Gastrocnemius medialis (tissue), 4 donors: ENCODE data around the gene MRPL23. TPM values are rescaled to one million over a fixed set of nuclear protein-coding genes. Genes with fewer than 3 reads are reported as not detected.
"Not testable (repeated sequence)": the region's sequence is repeated elsewhere in the genome, so short reads cannot be mapped to it uniquely, and the experiment has no call there.

ENCODE experiments used
- ATAC-seq, 2 donors: fragments of 150-250 bp; one replicate each; pipeline ENCODE4 v1.9.1; 2016
- DNase-seq, 2 donors: peaks; one replicate each; pipeline ENCODE4 v3.0.0-alpha.2; 2019
- H3K27ac ChIP-seq, 4 donors: fragments of 200-600 bp; sonication (generic); 1 replicate in 1 of 4; 2 replicates in 3 of 4; pipeline ENCODE4 v1.5.1; 2016 to 2018; ENCODE audit warnings: mild to moderate bottlenecking in 2 of 4, moderate library complexity in 1 of 4
- H3K27me3 ChIP-seq, 3 donors: fragments of 200-600 bp; sonication (generic) in 2 of 3; 1 replicate in 1 of 3; 2 replicates in 2 of 3; pipeline versions ENCODE4 v1.5.1 to v1.6.0; 2016 to 2019; ENCODE audit warnings: mild to moderate bottlenecking in 1 of 3, moderate library complexity in 1 of 3
- H3K36me3 ChIP-seq, 2 donors: fragments of 200-600 bp; sonication (generic) in 1 of 2; one replicate each; pipeline ENCODE4 v1.5.1; 2017 to 2018
- H3K4me1 ChIP-seq, 2 donors: fragments of 200-600 bp; sonication (generic) in 1 of 2; one replicate each; pipeline ENCODE4 v1.5.1; 2016 to 2017; ENCODE audit warnings: mild to moderate bottlenecking in 2 of 2
- H3K4me3 ChIP-seq, 4 donors: fragments of 200-600 bp; sonication (generic) in 3 of 4; 1 replicate in 1 of 4; 2 replicates in 3 of 4; pipeline ENCODE4 v1.5.1; 2016 to 2019; ENCODE audit warnings: mild to moderate bottlenecking in 2 of 4
- H3K9me3 ChIP-seq, 3 donors: fragments of 200-600 bp; sonication (generic) in 2 of 3; 1 replicate in 1 of 3; 2 replicates in 2 of 3; pipeline ENCODE4 v1.5.1; 2016 to 2019
- POLR2A ChIP-seq, 2 donors: fragments of 450-650 bp; IDR thresholded peaks; one replicate each; pipeline ENCODE4 v1.6.1; 2017; ENCODE audit warnings: antibody characterized with exemption in 2 of 2, mild to moderate bottlenecking in 2 of 2, moderate library complexity in 2 of 2
- in situ Hi-C, 4 donors: fragments of 200-750 bp; cut with MboI; loops; one replicate each; pipeline versions ENCODE4 v1.15.0 to v1.8.0; 2017; ENCODE audit warnings: low sequenced_read_pairs in 4 of 4
- intact Hi-C: fragments of 100-400 bp; cut with DNase I; formaldehyde crosslinking; loops from one replicate; pipeline ENCODE4 v1.15.1; 2023; ENCODE audit warnings: low total_unique reads
- total RNA-seq, 4 donors: library from RNA; depleted of rRNA; stranded (reverse); fragments of >200 nt; gene quantifications; one replicate each; pipeline versions ENCODE4 v1.1.0 to v1.2.3, GENCODE V29; 2016
- TF ChIP-seq, protein P1 (sequence below), 5 experiments: fragments of 450-650 bp in 3 of 5; fragments of 200-600 bp in 2 of 5; sonication (generic) in 2 of 5; IDR thresholded peaks in 4 of 5; conservative IDR thresholded peaks in 1 of 5; 1 replicate in 4 of 5; 2 replicates in 1 of 5; pipeline ENCODE4 v1.5.1; 2016 to 2019; ENCODE audit warnings: antibody characterized with exemption in 5 of 5, mild to moderate bottlenecking in 3 of 5, moderate library complexity in 3 of 5

Gene MRPL23
- total RNA-seq, 4 donors from 2014 or later, result 128 to 243 (median 187) TPM

GRCh38 chr11:1939006-1939625 lies 8.0 kb upstream of the MRPL23 start:
- in situ Hi-C loops, result no loop called here
- no peak for TF ChIP-seq POLR2A (IDR thresholded peaks at IDR 0.05)
- TF ChIP-seq, protein P1, sequence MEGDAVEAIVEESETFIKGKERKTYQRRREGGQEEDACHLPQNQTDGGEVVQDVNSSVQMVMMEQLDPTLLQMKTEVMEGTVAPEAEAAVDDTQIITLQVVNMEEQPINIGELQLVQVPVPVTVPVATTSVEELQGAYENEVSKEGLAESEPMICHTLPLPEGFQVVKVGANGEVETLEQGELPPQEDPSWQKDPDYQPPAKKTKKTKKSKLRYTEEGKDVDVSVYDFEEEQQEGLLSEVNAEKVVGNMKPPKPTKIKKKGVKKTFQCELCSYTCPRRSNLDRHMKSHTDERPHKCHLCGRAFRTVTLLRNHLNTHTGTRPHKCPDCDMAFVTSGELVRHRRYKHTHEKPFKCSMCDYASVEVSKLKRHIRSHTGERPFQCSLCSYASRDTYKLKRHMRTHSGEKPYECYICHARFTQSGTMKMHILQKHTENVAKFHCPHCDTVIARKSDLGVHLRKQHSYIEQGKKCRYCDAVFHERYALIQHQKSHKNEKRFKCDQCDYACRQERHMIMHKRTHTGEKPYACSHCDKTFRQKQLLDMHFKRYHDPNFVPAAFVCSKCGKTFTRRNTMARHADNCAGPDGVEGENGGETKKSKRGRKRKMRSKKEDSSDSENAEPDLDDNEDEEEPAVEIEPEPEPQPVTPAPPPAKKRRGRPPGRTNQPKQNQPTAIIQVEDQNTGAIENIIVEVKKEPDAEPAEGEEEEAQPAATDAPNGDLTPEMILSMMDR (IDR thresholded peaks at IDR 0.05 in 4 of 5, conservative IDR thresholded peaks at IDR 0.05 in 1 of 5), result no peak
- H3K36me3 ChIP-seq, result peaks cover 0 to 11% of the 10 kb centered on the region in 2 donors
- intact Hi-C loops, result loop anchor here (1.0 kb wide), 1 partner anchor 24 kb away; no protein-coding TSS in a partner anchor
- no peaks in the 10 kb centered on the region for H3K4me1 ChIP-seq
- H3K27me3 ChIP-seq, result no peaks in the 10 kb centered on the region
- H3K9me3 ChIP-seq, result no peaks in the 10 kb centered on the region
- H3K27ac ChIP-seq, result peak overlapping the region; percentile 64 to 78 (median 66)
- ATAC-seq, result peak in 1 of 2 donors; percentile 48
- peak; percentile 2 to 41 for DNase-seq
- H3K4me3 ChIP-seq, result no peak overlapping the region

DNA sequence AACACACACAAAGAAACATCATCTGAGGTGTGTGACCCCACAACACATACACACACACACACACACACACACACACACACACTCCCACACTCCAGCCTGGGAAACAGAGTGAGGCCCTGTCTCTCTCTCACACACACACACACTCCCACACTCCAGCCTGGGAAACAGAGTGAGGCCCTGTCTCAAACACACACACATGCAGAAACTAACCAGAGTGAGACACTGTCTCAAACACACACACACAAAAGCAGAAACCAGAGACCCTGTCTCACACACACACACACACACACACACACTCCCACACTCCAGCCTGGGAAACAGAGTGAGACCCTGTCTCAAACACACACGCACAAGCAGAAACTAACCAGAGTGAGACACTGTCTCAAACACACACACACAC lies 7.3 kb upstream of the MRPL23 start:
- H3K36me3 ChIP-seq, H3K9me3 ChIP-seq, H3K4me3 ChIP-seq, ATAC-seq, H3K4me1 ChIP-seq, in situ Hi-C loops, H3K27me3 ChIP-seq, H3K27ac ChIP-seq: not testable (repeated sequence)
- DNase-seq, result peak in 1 of 2 donors; percentile 8
- intact Hi-C loops, result loop anchor here (1.0 kb wide), 2 partner anchors 24 to 45 kb away; no protein-coding TSS in a partner anchor

DNA sequence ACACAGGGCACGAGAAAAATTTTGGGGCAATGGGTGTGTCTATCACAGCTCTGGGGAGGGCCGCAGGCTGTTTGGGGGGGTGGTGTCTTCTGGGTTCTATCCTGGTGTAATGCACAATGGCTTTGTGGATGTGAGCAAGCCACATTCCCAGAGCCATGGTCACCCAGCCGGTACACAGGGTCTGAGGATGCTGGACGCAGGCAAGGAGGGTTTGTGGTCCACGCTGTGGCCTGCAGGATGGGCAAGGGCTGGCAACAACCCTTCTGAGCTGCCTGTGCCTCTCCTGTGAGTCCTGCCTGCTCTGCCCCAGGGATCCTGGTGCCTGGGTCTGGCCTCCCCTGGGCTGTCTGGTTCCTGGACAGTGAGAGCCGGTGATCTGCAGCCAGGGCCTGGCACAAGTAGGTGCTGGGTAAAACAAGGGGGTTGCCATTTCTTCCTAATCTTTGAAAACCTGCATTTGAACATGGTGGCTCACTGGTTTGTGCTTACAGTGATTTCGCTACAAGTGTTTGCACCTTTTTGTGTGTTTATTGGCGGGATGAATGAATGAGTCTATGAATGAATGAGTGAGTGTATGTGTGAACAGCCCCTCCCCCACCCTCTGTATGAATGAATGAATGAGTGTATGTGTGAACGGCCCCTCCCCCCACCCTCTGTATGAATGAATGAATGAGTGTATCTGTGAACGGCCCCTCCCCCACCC lies 4.4 kb upstream of the MRPL23 start:
- no peak for TF ChIP-seq POLR2A (IDR thresholded peaks at IDR 0.05)
- TF ChIP-seq, protein P1 (IDR thresholded peaks at IDR 0.05 in 4 of 5, conservative IDR thresholded peaks at IDR 0.05 in 1 of 5), result no peak
- H3K9me3 ChIP-seq, result no peaks in the 10 kb centered on the region
- no peaks in the 10 kb centered on the region for H3K36me3 ChIP-seq
- no peak overlapping the region for H3K4me3 ChIP-seq
- ATAC-seq, result no peak
- no peaks in the 10 kb centered on the region for H3K27me3 ChIP-seq
- no peaks in the 10 kb centered on the region for H3K4me1 ChIP-seq
- peak overlapping the region in 1 of 4 donors; percentile 16 for H3K27ac ChIP-seq
- in situ Hi-C loops, result no loop called here
- DNase-seq, result peak in 1 of 2 donors; percentile 10
- intact Hi-C loops, result no loop called here

GRCh38 chr11:1943576-1943975 lies 3.6 kb upstream of the MRPL23 start:
- H3K27ac ChIP-seq, result peak overlapping the region in 2 of 4 donors; percentile 20 to 37
- H3K27me3 ChIP-seq, result no peaks in the 10 kb centered on the region
- intact Hi-C loops (no loop called here), in situ Hi-C loops (no loop called here)
- H3K4me3 ChIP-seq, result no peak overlapping the region
- ATAC-seq, result no peak
- TF ChIP-seq POLR2A (IDR thresholded peaks at IDR 0.05), result no peak
- TF ChIP-seq, protein P1 (IDR thresholded peaks at IDR 0.05 in 4 of 5, conservative IDR thresholded peaks at IDR 0.05 in 1 of 5), result no peak
- H3K9me3 ChIP-seq, result no peaks in the 10 kb centered on the region
- no peaks in the 10 kb centered on the region for H3K4me1 ChIP-seq
- peak in 1 of 2 donors; percentile 8 for DNase-seq
- no peaks in the 10 kb centered on the region for H3K36me3 ChIP-seq

GRCh38 chr11:1943977-1944376 lies 3.2 kb upstream of the MRPL23 start:
- H3K4me3 ChIP-seq, result no peak overlapping the region
- DNase-seq (peak in 1 of 2 donors; percentile 1), ATAC-seq (no peak)
- no peak for TF ChIP-seq POLR2A (IDR thresholded peaks at IDR 0.05)
- TF ChIP-seq, protein P1 (IDR thresholded peaks at IDR 0.05 in 4 of 5, conservative IDR thresholded peaks at IDR 0.05 in 1 of 5), result no peak
- H3K9me3 ChIP-seq, result no peaks in the 10 kb centered on the region
- H3K4me1 ChIP-seq, result no peaks in the 10 kb centered on the region
- in situ Hi-C loops, result no loop called here
- peak overlapping the region in 3 of 4 donors; percentile 20 to 37 (median 31) for H3K27ac ChIP-seq
- no peaks in the 10 kb centered on the region for H3K36me3 ChIP-seq
- intact Hi-C loops, result no loop called here
- no peaks in the 10 kb centered on the region for H3K27me3 ChIP-seq
